Measurements from ENCODE around the gene MAP4K2. TPM values are rescaled to one million over a fixed set of nuclear protein-coding genes. Genes with fewer than 3 reads are reported as not detected.

The MAP4K2 gene
- total and polyA plus RNA-seq, 2 of the 8 experiments (the other 6 are each of a cell fraction or from before 2014, with no cell fraction given), result 20.1 to 20.7 TPM

- no peak for TF ChIP-seq KDM1A (IDR thresholded peaks at IDR 0.05; ENCODE audit: borderline replicate concordance, low read length)
- no peak for TF ChIP-seq CEBPB (IDR thresholded peaks at IDR 0.05; ENCODE audit: low read depth, low read length)
- TF ChIP-seq CHD7 (IDR thresholded peaks at IDR 0.05; ENCODE audit: insufficient replicate concordance, low read length), result no peak
- no peak for TF ChIP-seq TEAD4 (IDR thresholded peaks at IDR 0.05; ENCODE audit: low read depth, low read length)
- TF ChIP-seq TBP (IDR thresholded peaks at IDR 0.05; ENCODE audit: low read depth, low read length), result no peak
- TF ChIP-seq CBX8 (IDR thresholded peaks at IDR 0.05; ENCODE audit: borderline replicate concordance, low read depth, low read length), result no peak
Observed at GRCh38 chr11:64799623-64800302, 3.3 kb downstream of the MAP4K2 start (continued).

Data from H1 (cell line).